HepG2 (cell line): ENCODE results near the gene OST4. TPM values are rescaled to one million over a fixed set of nuclear protein-coding genes. Genes with fewer than 3 reads are reported as not detected.
A peak's percentile ranks its signal among the peaks of the same experiment; 100 is the strongest.

Source experiments
- ATAC-seq: fragments of 200-7000 bp; cut with Tn5 transposase; 3 replicates; pipeline ENCODE4 v1.9.1; 2020; ENCODE audit warnings: mild to moderate bottlenecking, moderate library complexity
- BruUV-seq: library from RNA; stranded (reverse); fragments of 400-500 nt; replicated peaks from 2 replicates; lab custom pipeline; 2021; lab: Mats Ljungman, UMichigan
- CTCF ChIA-PET: fragments of 300-600 bp; formaldehyde crosslinking; extraction: SDS; loops from one replicate; lab custom pipeline; 2021; ENCODE audit warnings: low total read pairs, inconsistent platforms, low intra/inter-chr PET ratio; lab: Yijun Ruan, JAX
- POLR2A ChIA-PET: fragments of 350-600 bp; sonication (Branson Sonifier 250); formaldehyde crosslinking; loops from one replicate; lab custom pipeline; 2020; ENCODE audit warnings: antibody characterized with exemption, inconsistent platforms; lab: Yijun Ruan, JAX
- DNase-seq: peaks from one replicate; pipeline ENCODE4 v3.0.0-alpha.2; 2015; ENCODE audit warnings: low spot score
- FAIRE-seq: peaks from 3 replicates; lab custom pipeline; 2011; peaks lifted over from hg19 to GRCh38; lab: Jason Lieb, UNC
- H2AFZ ChIP-seq: one replicate; pipeline ENCODE4 v1.6.1; 2011; ENCODE audit warnings: low read length, inconsistent platforms
- H3K27ac ChIP-seq: fragments of 300-600 bp; 3 replicates; pipeline ENCODE4 v1.8.0; 2011; ENCODE audit warnings: mixed run types, mild to moderate bottlenecking, mixed read lengths, low read length, inconsistent platforms; ENCODE audit not compliant: insufficient read depth; ENCODE audit errors: extremely low read length
- H3K27me3 ChIP-seq, 2 experiments: fragments of 200-600 bp in 1 of 2; 2 replicates in 1 of 2; 3 replicates in 1 of 2; pipeline versions ENCODE4 v1.6.0 to v1.8.0; 2011; ENCODE audit warnings: low read length in 2 of 2, mild to moderate bottlenecking in 2 of 2, moderate library complexity in 2 of 2, inconsistent platforms in 1 of 2; ENCODE audit not compliant: insufficient read depth in 2 of 2, control insufficient read depth in 1 of 2
- H3K36me3 ChIP-seq, 2 experiments: fragments of 200-600 bp in 1 of 2; replicated peaks in 1 of 2; 2 replicates in 1 of 2; 3 replicates in 1 of 2; pipeline versions ENCODE4 v1.5.1 to v1.8.0; 2011; ENCODE audit warnings: low read length in 2 of 2, inconsistent platforms in 1 of 2; ENCODE audit not compliant: insufficient read depth in 2 of 2, control insufficient read depth in 1 of 2
- H3K4me1 ChIP-seq: 2 replicates; pipeline ENCODE4 v1.5.1; 2012; ENCODE audit warnings: low read length, inconsistent platforms; ENCODE audit not compliant: insufficient read depth
- H3K4me2 ChIP-seq: 2 replicates; pipeline ENCODE4 v1.6.0; 2011; ENCODE audit warnings: low read depth, low read length, inconsistent platforms
- H3K4me3 ChIP-seq, 3 experiments: fragments of 200-600 bp in 1 of 3; sonication (generic), shearing (Covaris generic) in 1 of 3; replicated peaks in 1 of 3; 2 replicates each; pipeline ENCODE4 v1.5.1; 2011 to 2016; ENCODE audit warnings: low read length in 3 of 3, inconsistent platforms in 2 of 3, low read depth in 2 of 3, mild to moderate bottlenecking in 2 of 3, control low read depth in 1 of 3, mixed read lengths in 1 of 3; ENCODE audit not compliant: insufficient read depth in 1 of 3
- H3K79me2 ChIP-seq: one replicate; pipeline ENCODE4 v1.6.1; 2011; ENCODE audit warnings: low read length, inconsistent platforms; ENCODE audit not compliant: insufficient read depth
- H3K9ac ChIP-seq: 2 replicates; pipeline ENCODE4 v1.6.0; 2011; ENCODE audit warnings: mild to moderate bottlenecking, low read depth, low read length, inconsistent platforms; ENCODE audit not compliant: insufficient read depth
- H3K9me3 ChIP-seq: 2 replicates; pipeline ENCODE4 v1.5.1; 2012; ENCODE audit warnings: mild to moderate bottlenecking, low read length
- H4K20me1 ChIP-seq: 2 replicates; pipeline ENCODE4 v1.6.0; 2011; ENCODE audit warnings: inconsistent platforms, mild to moderate bottlenecking, low read length, moderate library complexity; ENCODE audit not compliant: insufficient read depth
- BRCA1 ChIP-seq: sonication (generic); formaldehyde crosslinking; IDR thresholded peaks from 2 replicates; pipeline ENCODE4 v1.4.0; 2020; ENCODE audit warnings: missing genetic modification reagents
- CREBL2 ChIP-seq: sonication (generic); formaldehyde crosslinking; IDR thresholded peaks from 2 replicates; pipeline ENCODE4 v1.8.1; 2023; ENCODE audit warnings: missing genetic modification reagents, mild to moderate bottlenecking, borderline replicate concordance
- MXD4 ChIP-seq: IDR thresholded peaks from 2 replicates; pipeline ENCODE4 v1.6.1; 2016; ENCODE audit warnings: mild to moderate bottlenecking, missing biosample characterization, missing genetic modification reagents
- NR2F1 ChIP-seq, 2 experiments: fragments of 450-650 bp in 1 of 2; formaldehyde crosslinking in 1 of 2; IDR thresholded peaks; 2 replicates each; pipeline versions ENCODE4 v1.5.0 to v1.6.1; 2016 to 2020; ENCODE audit warnings: mild to moderate bottlenecking in 1 of 2, missing compliant biosample characterization in 1 of 2, missing genetic modification reagents in 1 of 2, moderate library complexity in 1 of 2
- ZBTB37 ChIP-seq: sonication (generic); formaldehyde crosslinking; IDR thresholded peaks from 2 replicates; pipeline ENCODE4 v1.4.0; 2020; ENCODE audit warnings: mild to moderate bottlenecking, missing genetic modification reagents
- ZNF263 ChIP-seq: sonication (generic); formaldehyde crosslinking; IDR thresholded peaks from 2 replicates; pipeline ENCODE4 v1.4.0; 2020; ENCODE audit warnings: missing genetic modification reagents
- ZNF670 ChIP-seq: sonication (generic); formaldehyde crosslinking; IDR thresholded peaks from 2 replicates; pipeline ENCODE4 v1.8.0; 2022; ENCODE audit warnings: mild to moderate bottlenecking, missing genetic modification reagents, borderline replicate concordance
- ZNF761 ChIP-seq: sonication (generic); formaldehyde crosslinking; conservative IDR thresholded peaks from 2 replicates; pipeline ENCODE4 v1.4.0; 2020; ENCODE audit warnings: mild to moderate bottlenecking, missing genetic modification reagents
- ZNF777 ChIP-seq: sonication (generic); formaldehyde crosslinking; IDR thresholded peaks from 2 replicates; pipeline ENCODE4 v1.4.0; 2020; ENCODE audit warnings: missing genetic modification reagents
- ZNF879 ChIP-seq: sonication (generic); formaldehyde crosslinking; IDR thresholded peaks from 2 replicates; pipeline ENCODE4 v1.8.1; 2023; ENCODE audit warnings: missing genetic modification reagents
- WGBS: methylation state at CpG from one replicate; pipeline ENCODE4 v1.1.6; 2017; ENCODE audit warnings: low lambda C conversion rate; 5-methylcytosine and 5-hydroxymethylcytosine counted together
- in situ Hi-C: cut with HindIII; loops from 2 replicates; pipeline ENCODE4 v1.10.0; 2017; ENCODE audit warnings: low pct_unique_long_range_greater_than_20kb; ENCODE audit not compliant: extremely low pct_ligation_motif_present
- intact Hi-C: fragments of 100-400 bp; cut with micrococcal nuclease; formaldehyde crosslinking; loops from one replicate; pipeline ENCODE4 v1.10.0; 2022; ENCODE audit not compliant: unreplicated experiment
- polyA plus RNA-seq, 8 experiments: library from polyadenylated mRNA; depleted of rRNA in 3 of 8; stranded (reverse) in 7 of 8; unstranded in 1 of 8; fragments of >200 nt; fragmentation: Illumina TruSeq in 4 of 8; extraction: Trizol in 4 of 8; gene quantifications; 2 replicates each; pipeline versions ENCODE4 v1.2.1 to v1.2.3, GENCODE V29; 2011 to 2016; ENCODE audit warnings: low read depth in 4 of 8, missing spikeins in 1 of 8, mixed read lengths in 1 of 8; ENCODE audit not compliant: insufficient read depth in 1 of 8
- total RNA-seq, 5 experiments: library from RNA; depleted of rRNA; stranded (reverse); fragments of >200 nt; fragmentation: Illumina TruSeq; extraction: Trizol; gene quantifications; 2 replicates each; pipeline ENCODE4 v1.2.3, GENCODE V29; 2016; ENCODE audit warnings: low read depth in 1 of 5
- TF ChIP-seq, protein P1 (sequence below): sonication (generic); formaldehyde crosslinking; IDR thresholded peaks from 2 replicates; pipeline ENCODE4 v1.5.0; 2020; ENCODE audit warnings: mild to moderate bottlenecking, missing genetic modification reagents, moderate library complexity

The OST4 gene
- total and polyA plus RNA-seq, 2 of the 13 experiments (the other 11 are each of a cell fraction or from before 2014, with no cell fraction given), result 498 to 584 TPM

- no peak for FAIRE-seq
- Histone ChIP-seq H4K20me1 (no peaks in the 10 kb centered on the region), H3K27ac (no peak overlapping the region), H3K9ac (no peak overlapping the region), H3K4me2 (no peak overlapping the region), H3K79me2 (no peaks in the 10 kb centered on the region), H3K4me1 (peaks cover 32% of the 10 kb centered on the region), H3K4me3 (no peak overlapping the region), H3K9me3 (no peaks in the 10 kb centered on the region), H2AFZ (no peak overlapping the region), H3K36me3 (peaks cover 3 to 20% of the 10 kb centered on the region in 2 experiments; a peak in 3 of 5 replicates), H3K27me3 (no peaks in the 10 kb centered on the region)
- intact Hi-C loops, result no loop called here
- ATAC-seq, result peak; percentile 22
- TF ChIP-seq, protein P1, sequence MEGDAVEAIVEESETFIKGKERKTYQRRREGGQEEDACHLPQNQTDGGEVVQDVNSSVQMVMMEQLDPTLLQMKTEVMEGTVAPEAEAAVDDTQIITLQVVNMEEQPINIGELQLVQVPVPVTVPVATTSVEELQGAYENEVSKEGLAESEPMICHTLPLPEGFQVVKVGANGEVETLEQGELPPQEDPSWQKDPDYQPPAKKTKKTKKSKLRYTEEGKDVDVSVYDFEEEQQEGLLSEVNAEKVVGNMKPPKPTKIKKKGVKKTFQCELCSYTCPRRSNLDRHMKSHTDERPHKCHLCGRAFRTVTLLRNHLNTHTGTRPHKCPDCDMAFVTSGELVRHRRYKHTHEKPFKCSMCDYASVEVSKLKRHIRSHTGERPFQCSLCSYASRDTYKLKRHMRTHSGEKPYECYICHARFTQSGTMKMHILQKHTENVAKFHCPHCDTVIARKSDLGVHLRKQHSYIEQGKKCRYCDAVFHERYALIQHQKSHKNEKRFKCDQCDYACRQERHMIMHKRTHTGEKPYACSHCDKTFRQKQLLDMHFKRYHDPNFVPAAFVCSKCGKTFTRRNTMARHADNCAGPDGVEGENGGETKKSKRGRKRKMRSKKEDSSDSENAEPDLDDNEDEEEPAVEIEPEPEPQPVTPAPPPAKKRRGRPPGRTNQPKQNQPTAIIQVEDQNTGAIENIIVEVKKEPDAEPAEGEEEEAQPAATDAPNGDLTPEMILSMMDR (CRISPR knock-in tag), result 0 out of 2 replicates have a peak, but pooled peaks have one; percentile 29
- no peak for TF ChIP-seq ZNF777 (CRISPR knock-in tag)
- POLR2A ChIA-PET, result no interaction called here
- WGBS, result 95% methylated on average over 17 of the region's 18 CpGs
- no peak for DNase-seq
- in situ Hi-C loops, result no loop called here
- CTCF ChIA-PET, result no interaction called here
- no TSS peak for BruUV-seq
Measured at GRCh38 chr2:27024188-27024587, 47.3 kb downstream of the OST4 start.

DNA sequence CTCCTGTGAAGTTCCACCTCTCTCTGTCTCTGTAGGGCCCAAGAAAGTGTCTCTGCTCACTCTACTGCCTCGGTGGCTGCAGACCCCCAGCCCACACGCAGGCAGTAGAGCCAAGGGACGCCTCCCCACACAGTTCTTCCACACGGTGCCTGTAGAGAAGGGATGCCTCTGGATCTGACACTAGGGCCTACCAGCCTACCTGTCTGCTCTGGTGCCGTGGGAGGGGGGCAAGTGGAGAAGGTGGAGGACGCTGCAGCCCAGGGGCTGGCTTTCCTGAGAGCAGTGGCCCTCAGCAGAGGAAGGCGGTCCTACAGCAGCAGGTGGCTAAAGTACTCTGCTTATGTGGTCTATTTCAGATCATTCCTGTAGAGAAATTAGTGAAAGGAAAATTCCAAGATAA lies 47.7 kb downstream of the OST4 start:
- no peaks in the 10 kb centered on the region for H4K20me1 ChIP-seq
- POLR2A ChIA-PET, result no interaction called here
- ATAC-seq (no peak), DNase-seq (no peak), FAIRE-seq (no peak)
- no peak overlapping the region for H3K4me3 ChIP-seq
- no peaks in the 10 kb centered on the region for H3K9me3 ChIP-seq
- no peak overlapping the region for H3K4me2 ChIP-seq
- H3K9ac ChIP-seq, result no peak overlapping the region
- CTCF ChIA-PET, result no interaction called here
- BruUV-seq, result no TSS peak
- intact Hi-C loops, result no loop called here
- no peaks in the 10 kb centered on the region for H3K27me3 ChIP-seq
- no peaks in the 10 kb centered on the region for H3K79me2 ChIP-seq
- in situ Hi-C loops, result no loop called here
- H3K27ac ChIP-seq, result no peak overlapping the region
- H3K4me1 ChIP-seq, result peaks cover 28% of the 10 kb centered on the region
- 94% methylated on average over 7 of the region's 7 CpGs for WGBS
- H3K36me3 ChIP-seq, result peaks cover 3 to 18% of the 10 kb centered on the region in 2 experiments; a peak in 3 of 5 replicates
- H2AFZ ChIP-seq, result no peak overlapping the region
- TF ChIP-seq CREBL2 (CRISPR knock-in tag) (no peak), ZBTB37 (no peak), ZNF879 (CRISPR knock-in tag) (no peak), MXD4 (CRISPR knock-in tag) (no peak), NR2F1 (CRISPR knock-in tag; IDR thresholded peaks at IDR 0.05) (no peak), ZNF670 (CRISPR knock-in tag) (no peak), BRCA1 (CRISPR knock-in tag) (no peak), ZNF761 (CRISPR knock-in tag) (no peak), ZNF263 (CRISPR knock-in tag) (no peak)
